IgD-negative memory B cell (primary cell): ENCODE results near the gene ZDHHC12. TPM values are rescaled to one million over a fixed set of nuclear protein-coding genes. Genes with fewer than 3 reads are reported as not detected.
A peak's percentile ranks its signal among the peaks of the same experiment; 100 is the strongest.

Source experiments
- H3K27ac Mint-ChIP-seq, 3 donors: one replicate each; pipeline ENCODE4 v1.8.0; 2020 to 2022; ENCODE audit warnings: mild to moderate bottlenecking in 3 of 3, mixed read lengths in 3 of 3, moderate library complexity in 1 of 3
- H3K27me3 Mint-ChIP-seq: one replicate; pipeline ENCODE4 v1.8.0; 2021; ENCODE audit warnings: mixed read lengths
- H3K36me3 Mint-ChIP-seq: one replicate; pipeline ENCODE4 v1.8.0; 2020; ENCODE audit warnings: mild to moderate bottlenecking, mixed read lengths
- H3K4me1 Mint-ChIP-seq, 3 donors: one replicate each; pipeline ENCODE4 v1.8.0; 2020 to 2022; ENCODE audit warnings: mixed read lengths in 3 of 3, mild to moderate bottlenecking in 1 of 3
- H3K4me3 Mint-ChIP-seq, 4 donors: one replicate each; pipeline ENCODE4 v1.8.0; 2020 to 2022; ENCODE audit warnings: mild to moderate bottlenecking in 4 of 4, mixed read lengths in 4 of 4, moderate library complexity in 3 of 4
- H3K9me3 Mint-ChIP-seq, 3 donors: one replicate each; pipeline ENCODE4 v1.8.0; 2020 to 2021; ENCODE audit warnings: mixed read lengths in 3 of 3, mild to moderate bottlenecking in 1 of 3
- polyA plus RNA-seq: library from polyadenylated mRNA; unstranded; fragments of 300-500 nt; fragmentation: Illumina TruSeq; gene quantifications from one replicate; pipeline ENCODE4 v1.2.3, GENCODE V29; 2021

The ZDHHC12 gene
- polyA plus RNA-seq, 1 donor from 2014 or later: 55.3 TPM

DNA sequence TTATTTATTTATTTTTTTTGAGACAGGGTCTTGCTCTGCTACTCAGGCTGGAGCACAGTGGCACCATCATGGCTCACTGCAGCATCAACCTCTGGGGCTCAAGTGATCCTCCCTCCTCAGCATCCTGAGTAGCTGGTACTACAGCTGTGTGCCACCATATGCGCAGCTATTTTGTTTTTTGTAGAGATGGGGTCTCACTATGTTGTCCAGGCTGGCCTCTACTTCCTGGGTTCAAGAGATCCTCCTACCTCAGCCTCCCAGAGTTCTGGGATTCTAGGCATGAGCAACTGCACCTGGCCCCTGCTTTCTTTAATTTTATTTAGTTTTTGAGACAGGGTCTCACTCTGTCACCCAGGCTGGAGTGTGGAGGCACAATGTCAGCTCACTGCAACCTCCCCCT lies 19.5 kb upstream of the ZDHHC12 start:
- Mint-ChIP-seq H3K27ac (no peak overlapping the region), H3K4me1 (no peaks in the 10 kb centered on the region), H3K4me3 (no peak overlapping the region), H3K9me3 (no peaks in the 10 kb centered on the region), H3K27me3 (no peaks in the 10 kb centered on the region), H3K36me3 (no peaks in the 10 kb centered on the region)

DNA sequence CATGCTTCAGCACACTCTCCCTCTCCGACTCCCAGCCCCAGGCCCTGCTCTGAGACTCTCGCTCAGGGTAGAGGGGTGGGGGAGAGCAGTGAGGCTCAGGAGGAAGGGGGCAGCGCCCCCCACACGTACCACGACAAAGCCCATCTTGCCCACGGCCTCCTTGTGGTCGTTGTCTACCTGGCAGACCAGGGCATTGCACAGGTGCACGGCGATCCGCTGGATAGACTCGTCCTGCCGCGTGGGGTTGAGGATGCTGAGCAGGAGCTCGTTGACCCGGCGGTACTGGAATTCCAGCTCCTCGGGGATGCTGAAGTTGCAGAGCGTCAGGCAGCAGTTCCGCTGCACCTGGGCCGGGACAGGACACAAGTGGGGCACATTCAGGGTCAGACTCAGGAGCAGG lies 18.5 kb upstream of the ZDHHC12 start:
- Mint-ChIP-seq H3K9me3 (no peaks in the 10 kb centered on the region), H3K36me3 (no peaks in the 10 kb centered on the region), H3K27me3 (no peaks in the 10 kb centered on the region), H3K27ac (no peak overlapping the region), H3K4me3 (no peak overlapping the region), H3K4me1 (no peaks in the 10 kb centered on the region)

DNA sequence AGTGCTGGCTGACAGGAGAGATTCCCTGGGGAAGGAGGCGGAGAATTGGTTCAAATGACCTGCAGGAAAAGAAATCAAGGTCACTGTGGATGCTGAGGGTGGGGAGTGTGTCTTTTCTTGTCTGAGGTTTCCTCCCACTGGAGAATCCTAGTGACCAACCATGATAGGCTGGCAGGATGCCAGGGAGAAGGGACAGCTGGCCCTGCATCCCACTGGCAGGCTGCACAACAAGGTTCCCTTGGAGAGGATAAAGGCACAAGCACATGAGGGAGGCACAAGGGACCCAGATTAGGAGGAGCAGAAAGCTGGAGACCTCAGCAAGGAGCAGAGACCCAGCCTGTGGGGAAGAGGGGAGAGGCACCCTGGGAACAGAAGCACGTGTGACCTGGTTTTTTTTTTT lies 11.4 kb upstream of the ZDHHC12 start:
- H3K27ac Mint-ChIP-seq: no peak overlapping the region
- peaks cover 4% of the 10 kb centered on the region for H3K36me3 Mint-ChIP-seq
- no peak overlapping the region for H3K4me3 Mint-ChIP-seq
- peaks cover 0 to 1% (median 0%) of the 10 kb centered on the region in 3 donors for H3K4me1 Mint-ChIP-seq
- no peaks in the 10 kb centered on the region for H3K9me3 Mint-ChIP-seq
- H3K27me3 Mint-ChIP-seq: no peaks in the 10 kb centered on the region

DNA sequence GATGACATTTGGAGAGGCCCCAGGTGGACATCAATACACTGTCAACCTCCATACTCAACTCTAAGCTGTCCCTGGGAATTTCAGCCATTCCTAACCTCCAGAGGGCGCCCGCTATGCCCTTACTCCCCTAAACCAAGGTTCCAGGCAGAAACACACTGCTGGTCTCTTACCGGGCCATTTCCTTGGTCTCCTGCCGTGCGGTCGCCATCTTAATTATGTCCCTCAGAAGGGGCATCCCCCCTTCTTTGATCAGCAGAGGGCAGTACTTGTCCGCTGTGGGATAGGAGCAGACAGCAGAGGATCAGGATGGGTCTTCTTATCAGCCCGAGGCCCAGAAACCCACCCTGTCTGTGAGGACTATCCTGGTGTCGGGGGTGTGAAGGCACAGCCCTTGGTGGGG lies 9.3 kb upstream of the ZDHHC12 start:
- H3K27ac Mint-ChIP-seq: no peak overlapping the region
- no peaks in the 10 kb centered on the region for H3K27me3 Mint-ChIP-seq
- peaks cover 0 to 1% (median 0%) of the 10 kb centered on the region in 3 donors for H3K4me1 Mint-ChIP-seq
- H3K4me3 Mint-ChIP-seq: no peak overlapping the region
- H3K9me3 Mint-ChIP-seq: no peaks in the 10 kb centered on the region
- H3K36me3 Mint-ChIP-seq: peaks cover 4% of the 10 kb centered on the region

DNA sequence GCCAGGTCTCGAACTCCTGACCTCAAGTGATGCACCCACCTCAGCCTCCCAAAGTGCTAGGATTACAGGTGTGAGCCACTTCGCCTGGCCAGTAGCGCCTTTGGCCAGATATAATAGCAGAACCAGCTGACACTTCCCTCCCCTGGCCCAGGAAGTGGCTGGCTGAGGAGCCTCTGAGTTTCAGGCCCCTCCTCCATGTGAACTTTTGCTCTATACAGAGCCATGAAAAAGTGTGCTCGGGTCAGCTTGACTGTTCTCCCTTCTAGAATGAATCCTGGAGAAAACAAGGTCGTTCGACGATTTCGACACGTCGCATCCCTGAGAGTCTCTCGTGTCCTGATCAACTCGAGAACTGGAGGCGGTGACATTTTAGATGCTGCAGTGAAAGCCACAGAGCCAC lies 8.6 kb upstream of the ZDHHC12 start:
- Mint-ChIP-seq H3K27me3 (no peaks in the 10 kb centered on the region), H3K9me3 (no peaks in the 10 kb centered on the region), H3K4me3 (no peak overlapping the region), H3K36me3 (peaks cover 4% of the 10 kb centered on the region), H3K4me1 (peaks cover 0 to 1% (median 0%) of the 10 kb centered on the region in 3 donors), H3K27ac (no peak overlapping the region)

DNA sequence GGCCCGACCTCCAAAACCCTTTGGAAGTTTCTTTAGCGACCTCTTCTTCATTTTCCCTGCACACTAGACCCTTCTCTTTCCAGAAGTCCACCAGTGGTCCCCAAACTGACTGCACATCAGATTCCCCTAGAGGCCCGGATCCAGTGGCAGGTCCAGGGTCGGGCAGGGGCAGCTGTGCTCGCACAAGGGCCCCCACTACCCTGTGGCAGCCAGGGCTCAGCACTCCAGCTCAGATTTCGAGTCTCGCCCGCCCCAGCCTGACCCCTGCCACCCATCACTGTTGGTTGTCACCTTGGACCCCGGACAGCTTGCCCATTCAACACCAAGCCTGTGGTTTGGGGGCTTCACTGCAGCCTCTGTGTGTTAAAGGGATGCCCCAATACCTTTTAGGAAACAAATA lies 7.8 kb upstream of the ZDHHC12 start:
- Mint-ChIP-seq H3K9me3 (no peaks in the 10 kb centered on the region), H3K27me3 (no peaks in the 10 kb centered on the region), H3K4me1 (no peaks in the 10 kb centered on the region), H3K4me3 (no peak overlapping the region), H3K27ac (no peak overlapping the region), H3K36me3 (peaks cover 4% of the 10 kb centered on the region)

DNA sequence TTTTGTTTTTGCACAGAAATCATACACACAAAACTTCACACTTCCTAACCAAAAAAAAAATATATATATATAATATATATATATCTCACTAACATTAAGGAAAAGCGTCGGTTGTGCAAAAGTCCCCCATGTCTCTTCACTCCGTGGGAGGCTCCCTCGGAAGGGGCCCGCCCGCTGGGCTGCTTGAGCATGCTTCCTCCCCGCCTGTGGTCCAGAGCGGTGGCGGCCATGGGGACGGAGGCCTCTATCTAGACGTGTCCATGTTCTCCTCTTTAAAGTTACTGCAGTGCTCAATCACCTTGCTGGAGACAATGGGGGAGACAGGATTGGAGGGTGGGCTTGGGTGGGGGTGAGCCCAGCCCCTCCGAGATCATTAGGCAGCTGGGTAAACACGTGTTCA lies 7.2 kb upstream of the ZDHHC12 start:
- Mint-ChIP-seq H3K9me3 (no peaks in the 10 kb centered on the region), H3K4me3 (no peak overlapping the region), H3K36me3 (peaks cover 4% of the 10 kb centered on the region), H3K27me3 (no peaks in the 10 kb centered on the region), H3K4me1 (no peaks in the 10 kb centered on the region), H3K27ac (peak overlapping the region in 1 of 3 donors; percentile 71)

DNA sequence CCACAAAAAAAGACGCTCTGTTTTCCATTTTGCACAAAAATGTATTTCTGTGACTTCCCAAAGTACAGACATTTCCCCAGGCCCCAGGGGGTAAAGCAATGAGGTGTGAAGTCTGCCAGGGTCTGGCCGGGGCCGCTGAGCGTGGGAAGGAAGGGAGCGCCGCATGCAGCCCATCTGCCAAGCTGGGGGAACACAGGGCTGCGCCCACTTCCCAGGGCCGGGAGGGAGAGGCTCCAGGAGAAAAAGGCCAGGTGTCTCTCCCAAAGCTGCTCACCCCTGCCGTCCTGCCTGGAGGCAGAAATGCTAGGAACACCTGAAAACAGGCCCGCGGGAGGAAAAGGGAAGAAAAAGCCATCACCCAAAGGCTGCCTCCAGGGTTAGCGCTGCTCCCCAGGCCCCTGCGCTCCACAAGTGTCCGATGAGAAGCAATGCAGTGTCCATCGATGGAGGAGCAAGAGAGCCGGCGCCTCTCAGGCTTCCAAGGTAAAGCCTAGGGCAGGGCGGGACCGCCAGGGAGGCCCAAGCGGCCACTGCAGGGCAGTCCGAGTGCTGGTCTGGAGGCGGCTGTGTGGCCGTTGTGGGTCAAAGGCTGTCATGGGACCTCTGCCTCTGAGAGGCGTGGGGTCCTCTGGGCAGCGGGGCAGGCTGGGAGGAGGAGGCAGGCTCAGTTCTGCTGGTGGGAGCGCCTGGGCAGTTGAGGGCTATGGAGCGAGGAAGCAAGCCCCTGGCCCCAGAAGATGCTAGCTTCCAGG lies 6.0 kb upstream of the ZDHHC12 start:
- no peak overlapping the region for H3K27ac Mint-ChIP-seq

DNA sequence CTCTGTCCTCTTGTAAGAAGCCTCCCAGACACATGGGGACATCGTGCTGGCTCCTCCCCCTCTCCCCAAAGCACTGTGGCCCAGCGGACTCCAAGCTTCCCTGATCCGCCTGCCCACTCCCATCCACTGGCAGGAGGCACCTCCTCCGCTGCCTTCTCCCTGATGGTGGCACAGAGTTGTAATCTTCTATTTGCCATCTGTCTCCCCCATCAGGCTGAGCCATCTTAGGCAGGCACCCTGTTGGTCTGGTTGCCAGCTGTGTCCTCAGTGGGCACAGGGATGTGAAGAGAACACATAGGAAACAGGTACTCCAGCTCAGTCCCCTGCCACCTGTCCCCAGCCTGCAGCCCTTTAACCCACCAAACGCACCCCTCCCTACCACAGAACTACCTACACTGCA lies 5.4 kb upstream of the ZDHHC12 start:
- H3K27me3 Mint-ChIP-seq: no peaks in the 10 kb centered on the region
- no peaks in the 10 kb centered on the region for H3K36me3 Mint-ChIP-seq
- H3K4me1 Mint-ChIP-seq: peaks cover 2 to 8% (median 7%) of the 10 kb centered on the region in 3 donors
- H3K4me3 Mint-ChIP-seq: peak overlapping the region in 1 of 4 donors; percentile 18
- no peaks in the 10 kb centered on the region for H3K9me3 Mint-ChIP-seq
- H3K27ac Mint-ChIP-seq: no peak overlapping the region

More for the DNA sequence above, 6.0 kb upstream of the ZDHHC12 start:
- Mint-ChIP-seq H3K36me3 (no peaks in the 10 kb centered on the region), H3K27me3 (no peaks in the 10 kb centered on the region), H3K4me1 (peaks cover 0 to 5% (median 2%) of the 10 kb centered on the region in 3 donors), H3K4me3 (no peak overlapping the region), H3K9me3 (no peaks in the 10 kb centered on the region)

DNA sequence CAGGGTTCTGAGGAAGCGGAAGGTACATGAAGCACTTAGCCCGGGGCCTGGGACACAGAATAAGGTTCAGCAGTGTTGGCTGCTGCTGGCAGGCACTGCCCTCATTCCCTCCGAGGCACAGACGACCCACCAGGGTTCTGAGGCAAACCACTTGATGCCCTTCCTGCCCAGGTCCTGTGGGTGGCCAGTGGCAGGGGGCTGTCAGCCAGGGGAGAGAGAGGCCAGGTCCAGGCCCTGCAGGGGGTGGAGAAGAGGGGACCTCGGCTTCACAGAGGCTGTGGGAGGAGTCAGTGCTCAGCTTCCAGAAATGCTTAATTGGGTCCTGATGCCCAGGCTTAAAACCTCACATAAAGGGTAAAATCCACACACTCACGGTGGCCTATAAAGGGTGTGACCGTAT lies 4.4 kb upstream of the ZDHHC12 start:
- H3K27me3 Mint-ChIP-seq: no peaks in the 10 kb centered on the region
- H3K4me3 Mint-ChIP-seq: peak overlapping the region in 1 of 4 donors; percentile 9
- H3K4me1 Mint-ChIP-seq: peaks cover 5 to 10% (median 7%) of the 10 kb centered on the region in 3 donors
- no peaks in the 10 kb centered on the region for H3K9me3 Mint-ChIP-seq
- no peaks in the 10 kb centered on the region for H3K36me3 Mint-ChIP-seq
- H3K27ac Mint-ChIP-seq: no peak overlapping the region

DNA sequence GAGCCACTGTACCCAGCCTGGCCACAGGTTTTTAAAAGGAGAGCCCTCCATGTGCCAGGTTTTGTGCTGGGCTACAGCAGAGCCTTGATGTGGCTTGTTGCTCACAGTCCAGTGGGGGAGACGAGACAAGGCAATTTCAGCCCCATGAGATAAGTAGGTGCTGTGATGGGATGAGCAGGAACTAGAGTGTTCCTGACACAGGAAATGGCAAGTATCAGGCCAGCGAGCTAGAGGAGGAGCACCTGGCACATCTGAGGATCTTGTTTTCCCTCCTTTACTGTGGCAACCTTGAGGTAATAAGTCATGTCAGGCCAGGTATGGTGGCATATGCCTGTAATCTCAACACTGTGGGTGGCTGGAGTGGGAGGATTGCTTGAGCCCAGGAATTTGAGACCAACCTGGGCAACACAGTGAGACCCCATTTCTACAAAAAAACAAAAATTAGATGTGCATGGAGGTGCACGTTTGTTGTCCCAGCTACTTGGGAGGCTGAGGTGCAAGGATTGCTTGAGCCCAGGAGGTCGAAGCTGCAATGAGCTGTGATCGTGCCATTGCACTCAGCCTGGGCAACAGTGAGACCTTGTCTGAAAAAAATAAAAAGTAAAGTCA lies 3.8 kb upstream of the ZDHHC12 start:
- no peak overlapping the region for H3K4me3 Mint-ChIP-seq
- H3K27ac Mint-ChIP-seq: peak overlapping the region in 2 of 3 donors; percentile 51 to 77
- H3K4me1 Mint-ChIP-seq: peaks cover 5 to 13% (median 11%) of the 10 kb centered on the region in 3 donors
- no peaks in the 10 kb centered on the region for H3K9me3 Mint-ChIP-seq
- no peaks in the 10 kb centered on the region for H3K36me3 Mint-ChIP-seq
- no peaks in the 10 kb centered on the region for H3K27me3 Mint-ChIP-seq

DNA sequence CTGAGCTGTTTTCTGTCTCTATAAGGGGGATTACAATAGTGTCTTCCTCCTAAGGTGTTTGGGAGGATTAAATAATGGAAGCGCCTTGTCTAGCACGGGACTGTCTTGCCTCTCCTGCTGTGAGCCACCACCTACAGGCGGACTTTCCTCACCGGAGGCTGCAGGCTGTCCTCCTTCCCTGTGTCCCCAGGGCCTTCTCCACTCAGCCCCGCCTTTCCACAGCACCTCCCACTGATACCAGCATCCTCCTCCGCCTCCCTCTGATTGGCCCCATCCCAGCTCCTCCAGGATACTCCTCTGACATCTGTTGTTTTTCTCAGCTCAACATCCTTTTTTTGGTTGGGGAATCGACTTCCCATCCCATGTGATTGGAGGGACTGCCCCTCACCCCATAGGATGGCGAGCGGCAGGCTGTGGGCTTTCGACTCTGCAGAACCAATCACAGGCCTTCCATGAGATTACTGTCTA lies 851 bp upstream of the ZDHHC12 start:
- no peaks in the 10 kb centered on the region for H3K9me3 Mint-ChIP-seq
- peaks cover 5 to 16% (median 14%) of the 10 kb centered on the region in 3 donors for H3K4me1 Mint-ChIP-seq
- no peaks in the 10 kb centered on the region for H3K36me3 Mint-ChIP-seq
- H3K4me3 Mint-ChIP-seq: peak overlapping the region; percentile 92 to 95 (median 94)
- H3K27ac Mint-ChIP-seq: peak overlapping the region; percentile 95 to 96 (median 95)
- H3K27me3 Mint-ChIP-seq: no peaks in the 10 kb centered on the region

DNA sequence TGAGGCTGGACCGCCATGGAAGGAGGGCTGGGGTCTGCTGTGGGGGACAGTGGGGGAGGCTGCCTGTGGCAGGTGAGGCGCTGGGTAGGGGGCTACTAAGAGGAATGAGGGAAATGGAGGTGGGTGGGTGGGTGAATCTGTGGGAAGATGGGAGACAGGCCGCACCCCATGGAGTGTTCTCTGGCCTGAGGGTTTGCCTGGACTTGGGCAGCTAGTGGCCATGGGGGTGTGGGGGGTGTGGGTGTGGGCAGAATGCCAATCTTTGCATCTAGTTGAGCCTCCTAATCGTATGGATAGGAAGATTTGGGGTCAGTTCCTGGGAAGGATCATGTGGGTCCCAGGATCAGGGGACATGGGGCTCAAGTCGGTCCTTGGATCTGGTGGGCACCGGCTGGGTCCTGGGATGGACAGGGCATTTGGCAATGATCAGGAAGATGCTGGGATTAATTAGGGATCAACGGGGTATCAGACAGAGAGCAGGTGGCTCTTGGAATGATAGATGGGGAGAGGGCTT lies 518 bp downstream of the ZDHHC12 start:
- Mint-ChIP-seq H3K27me3 (no peaks in the 10 kb centered on the region), H3K4me1 (peaks cover 5 to 16% (median 14%) of the 10 kb centered on the region in 3 donors), H3K36me3 (no peaks in the 10 kb centered on the region), H3K27ac (peak overlapping the region; percentile 74 to 95 (median 92)), H3K4me3 (peak overlapping the region; percentile 91 to 95 (median 92)), H3K9me3 (no peaks in the 10 kb centered on the region)

DNA sequence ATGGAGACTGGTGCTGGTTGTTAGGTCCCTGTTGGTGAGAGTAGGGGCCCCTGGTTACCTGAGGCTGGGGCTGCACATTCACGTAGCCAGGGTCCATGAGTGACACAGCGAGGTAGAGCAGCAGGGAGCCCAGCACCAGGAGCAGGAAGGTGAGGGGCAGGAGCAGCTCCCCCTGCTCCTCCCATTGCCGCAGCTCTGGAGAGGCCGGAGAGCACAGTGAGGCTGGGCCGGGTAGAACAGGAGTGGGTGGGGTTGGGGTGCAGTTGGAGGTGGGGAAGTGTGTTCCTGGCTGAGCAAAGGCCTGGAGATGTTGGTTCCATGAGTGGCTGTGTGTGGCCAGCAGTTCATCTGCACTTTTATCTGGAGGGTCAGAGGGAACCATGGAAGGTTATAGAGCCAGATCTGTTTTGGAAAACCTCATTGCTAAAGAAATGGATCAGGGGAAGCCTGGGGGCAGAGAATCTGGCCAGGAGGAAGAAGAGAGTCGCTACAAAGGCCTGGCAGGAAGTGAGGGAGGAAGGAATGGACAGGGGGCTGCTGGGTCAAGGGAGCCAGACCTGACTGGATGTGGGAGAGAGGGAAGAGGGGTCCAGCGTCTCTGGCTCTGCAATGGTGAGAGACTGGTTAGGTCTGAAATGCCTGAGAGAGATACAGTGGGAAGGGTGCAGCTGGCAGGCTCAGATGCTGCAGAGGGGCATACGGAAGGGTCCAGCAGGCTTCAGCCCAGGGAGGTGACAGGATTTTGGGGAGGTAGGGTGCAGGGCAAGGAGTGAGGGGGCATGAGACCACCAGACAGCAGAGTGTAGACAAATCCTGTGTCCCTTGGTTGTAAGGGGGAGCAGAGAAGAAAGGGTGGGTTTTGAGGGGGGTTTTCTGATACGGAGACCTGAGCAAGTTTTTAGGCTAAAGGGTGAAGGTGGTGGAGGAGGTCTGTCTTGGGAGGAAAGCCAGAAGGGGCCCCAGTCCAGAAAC lies 1.3 kb downstream of the ZDHHC12 start:
- Mint-ChIP-seq H3K27ac (peak overlapping the region in 2 of 3 donors; percentile 74 to 95), H3K9me3 (no peaks in the 10 kb centered on the region), H3K27me3 (no peaks in the 10 kb centered on the region), H3K36me3 (no peaks in the 10 kb centered on the region), H3K4me3 (peak overlapping the region; percentile 87 to 93 (median 92)), H3K4me1 (peaks cover 5 to 16% (median 14%) of the 10 kb centered on the region in 3 donors)
